Endothelial cell (in vitro differentiated cells): ENCODE results near the gene RABL3. TPM values are rescaled to one million over a fixed set of nuclear protein-coding genes. Genes with fewer than 3 reads are reported as not detected.
"Not testable (repeated sequence)": the region's sequence is repeated elsewhere in the genome, so short reads cannot be mapped to it uniquely, and the experiment has no call there.

Experiments used
- DNase-seq: peaks from one replicate; pipeline ENCODE4 v3.0.0; 2021; ENCODE audit warnings: low spot score
- H3K27ac Mint-ChIP-seq: one replicate; pipeline ENCODE4 v1.8.0; 2021; ENCODE audit warnings: mixed read lengths, inconsistent platforms; ENCODE audit not compliant: unreplicated experiment
- H3K27me3 Mint-ChIP-seq: one replicate; pipeline ENCODE4 v1.8.0; 2021; ENCODE audit warnings: mild to moderate bottlenecking, moderate library complexity, mixed read lengths, inconsistent platforms; ENCODE audit not compliant: unreplicated experiment
- H3K36me3 Mint-ChIP-seq: one replicate; pipeline ENCODE4 v1.8.0; 2021; ENCODE audit warnings: mild to moderate bottlenecking, low read depth, mixed read lengths, inconsistent platforms; ENCODE audit not compliant: unreplicated experiment
- H3K4me1 Mint-ChIP-seq: one replicate; pipeline ENCODE4 v1.8.0; 2021; ENCODE audit warnings: mild to moderate bottlenecking, mixed read lengths, inconsistent platforms; ENCODE audit not compliant: unreplicated experiment
- H3K4me3 Mint-ChIP-seq: one replicate; pipeline ENCODE4 v1.8.0; 2021; ENCODE audit warnings: mild to moderate bottlenecking, mixed read lengths, inconsistent platforms; ENCODE audit not compliant: unreplicated experiment
- H3K9me3 Mint-ChIP-seq: one replicate; pipeline ENCODE4 v1.8.0; 2021; ENCODE audit warnings: mixed read lengths, inconsistent platforms; ENCODE audit not compliant: unreplicated experiment
- CTCF ChIP-seq: fragments of 200-600 bp; sonication (generic); IDR thresholded peaks from one replicate; pipeline ENCODE4 v1.5.0; 2021; ENCODE audit warnings: antibody characterized with exemption; ENCODE audit not compliant: unreplicated experiment
- long read RNA-seq: library from polyadenylated mRNA; unstranded; transcript quantifications from one replicate; pipeline ENCODE4 v2.0.0, GENCODE V29; 2020; ENCODE audit not compliant: unreplicated experiment
- total RNA-seq: library from RNA; stranded (reverse); fragmentation: NEBNext Ultra II Directional; extraction: Animal tissue kit (Norgen Biotek cat#: 25700); gene quantifications from one replicate; pipeline ENCODE4 v1.2.1, GENCODE V29; 2021; ENCODE audit not compliant: unreplicated experiment

Gene RABL3
- total RNA-seq, result 15.1 TPM
- long read RNA-seq, transcript RABL3-201 (8 exons, 3,883 nt), result major isoform, 8 of 8 reads
- long read RNA-seq, partial matches to known transcripts, result 0 of 8 reads
- long read RNA-seq, other reads (novel, unspliced or antisense), result 0 of 8 reads

DNA sequence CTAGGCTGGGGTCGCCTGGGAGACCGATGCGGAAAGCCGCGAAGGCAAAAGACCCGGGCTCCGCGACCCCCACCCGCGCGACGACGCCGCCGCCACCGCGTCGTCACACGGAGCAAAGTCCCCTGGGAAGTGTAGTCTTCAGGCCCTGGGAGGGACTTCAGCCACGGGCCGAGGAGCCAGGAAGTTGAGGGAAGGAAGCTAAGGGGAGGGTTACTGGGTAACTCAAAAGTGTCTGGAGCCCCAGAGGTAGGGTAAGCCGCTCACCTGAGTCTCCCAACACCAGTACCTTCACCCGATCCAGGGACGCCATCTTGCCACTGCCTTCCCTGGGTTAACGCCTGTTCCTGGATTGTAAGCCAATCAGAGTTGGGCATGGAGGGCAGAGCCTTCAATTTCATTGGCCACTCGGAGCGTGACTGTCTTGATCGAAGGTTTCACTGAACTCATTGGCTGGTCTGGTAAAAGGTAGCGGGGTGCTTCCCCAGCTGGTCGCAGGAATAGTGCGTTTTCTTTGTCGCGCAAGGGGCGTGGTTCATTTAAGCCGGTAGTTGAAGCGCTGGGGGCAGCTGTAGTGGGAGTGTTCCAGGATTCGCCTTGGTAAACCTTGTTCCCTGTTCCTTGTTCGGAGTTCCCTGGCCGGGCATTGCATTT, at the start of gene RABL3, which contains the start of gene GTF2E1:
RABL3 (minus strand) TSS at position 319 of the 651 bp plus-strand sequence; CDS start at position 310, 9 bp downstream.
GTF2E1 (plus strand) TSS at position 547 of the 651 bp plus-strand sequence. CDS start 7,809 bp downstream, outside the sequence.
- Mint-ChIP-seq H3K36me3 (peaks cover 13% of the 10 kb centered on the region), H3K4me1 (peaks cover 35% of the 10 kb centered on the region), H3K27ac (peak within 1 kb of the TSS; percentile 93), H3K27me3 (peaks cover 7% of the 10 kb centered on the region), H3K4me3 (peak within 1 kb of the TSS; percentile 92), H3K9me3 (peaks cover under 1% of the 10 kb centered on the region)
- DNase-seq, result peak; percentile 95
- no peak for TF ChIP-seq CTCF

DNA sequence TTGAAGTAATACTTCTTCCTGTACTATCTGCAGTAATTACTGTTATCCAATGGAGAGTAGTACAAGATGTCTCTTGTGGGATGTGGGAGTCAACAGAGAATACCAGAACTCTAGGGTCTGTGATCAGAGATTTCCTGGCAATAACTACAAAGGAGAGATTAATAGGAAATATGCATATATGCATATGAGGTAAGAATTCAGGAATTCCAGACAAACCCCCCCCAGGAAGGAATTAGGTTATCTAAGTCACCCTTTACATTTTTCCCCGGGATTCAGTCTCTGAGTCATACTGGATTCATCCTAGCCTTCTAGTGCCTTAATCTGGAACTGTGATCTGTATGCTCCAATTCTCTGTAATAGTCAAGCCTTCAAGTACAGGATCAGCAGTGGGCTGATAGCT, 49.6 kb upstream of the RABL3 start:
- TF ChIP-seq CTCF, result no peak
- peaks cover 1% of the 10 kb centered on the region for H3K27me3 Mint-ChIP-seq
- no peak for DNase-seq
- H3K36me3 Mint-ChIP-seq, result no peaks in the 10 kb centered on the region
- H3K4me3 Mint-ChIP-seq, result no peak overlapping the region
- H3K4me1 Mint-ChIP-seq, result peaks cover 16% of the 10 kb centered on the region
- no peaks in the 10 kb centered on the region for H3K9me3 Mint-ChIP-seq
- H3K27ac Mint-ChIP-seq, result no peak overlapping the region

- H3K36me3 Mint-ChIP-seq, result no peaks in the 10 kb centered on the region
- H3K4me3 Mint-ChIP-seq, result no peak overlapping the region
- peaks cover 16% of the 10 kb centered on the region for H3K4me1 Mint-ChIP-seq
- H3K27me3 Mint-ChIP-seq, result peaks cover 1% of the 10 kb centered on the region
- H3K27ac Mint-ChIP-seq, result no peak overlapping the region
- TF ChIP-seq CTCF, result no peak
- no peak for DNase-seq
- H3K9me3 Mint-ChIP-seq, result no peaks in the 10 kb centered on the region
Measured at GRCh38 chr3:120791010-120791409, 48.7 kb upstream of the RABL3 start.

GRCh38 chr3:120785832-120786231, 43.5 kb upstream of the RABL3 start:
- not testable (repeated sequence) for H3K27me3 Mint-ChIP-seq, H3K4me1 Mint-ChIP-seq

GRCh38 chr3:120780977-120781376, 38.7 kb upstream of the RABL3 start:
- Mint-ChIP-seq H3K27ac (no peak overlapping the region), H3K9me3 (no peaks in the 10 kb centered on the region), H3K27me3 (no peaks in the 10 kb centered on the region), H3K36me3 (peaks cover 10% of the 10 kb centered on the region), H3K4me1 (no peaks in the 10 kb centered on the region), H3K4me3 (no peak overlapping the region)
- no peak for TF ChIP-seq CTCF
- DNase-seq, result no peak

More at GRCh38 chr3:120785832-120786231, 43.5 kb upstream of the RABL3 start:
- DNase-seq, H3K27ac Mint-ChIP-seq, H3K9me3 Mint-ChIP-seq, H3K4me3 Mint-ChIP-seq, H3K36me3 Mint-ChIP-seq: not testable (repeated sequence)
